H1 (cell line): Measurements from ENCODE around the gene EIF3J. TPM values are rescaled to one million over a fixed set of nuclear protein-coding genes. Genes with fewer than 3 reads are reported as not detected.

Experiments used
- CREB1 ChIP-seq: IDR thresholded peaks from 2 replicates; pipeline ENCODE4 v1.6.1; 2012; ENCODE audit warnings: inconsistent platforms
- HDAC2 ChIP-seq, 2 experiments: fragments of 300-600 bp in 1 of 2; sonication (generic) in 1 of 2; IDR thresholded peaks; 2 replicates each; pipeline ENCODE4 v1.6.1; 2011 to 2012; ENCODE audit warnings: low read depth in 2 of 2, low read length in 2 of 2, mild to moderate bottlenecking in 2 of 2, moderate library complexity in 2 of 2, borderline replicate concordance in 1 of 2, inconsistent platforms in 1 of 2
- NANOG ChIP-seq: IDR thresholded peaks from 2 replicates; pipeline ENCODE4 v1.6.1; 2011; ENCODE audit warnings: low read length, low read depth, mild to moderate bottlenecking, inconsistent platforms; ENCODE audit not compliant: insufficient read depth, poor library complexity, severe bottlenecking
- RAD21 ChIP-seq, 2 experiments: IDR thresholded peaks in 1 of 2; conservative IDR thresholded peaks in 1 of 2; 2 replicates each; pipeline ENCODE4 v1.6.1; 2011; ENCODE audit warnings: low read depth in 2 of 2, low read length in 2 of 2, improper control_type of control experiment in 1 of 2, inconsistent platforms in 1 of 2, mild to moderate bottlenecking in 1 of 2, moderate library complexity in 1 of 2
- SP4 ChIP-seq: IDR thresholded peaks from 2 replicates; pipeline ENCODE4 v1.6.1; 2012; ENCODE audit warnings: low read length, inconsistent platforms
- polyA plus RNA-seq, 7 experiments: library from polyadenylated mRNA; depleted of rRNA in 3 of 7; stranded (reverse) in 5 of 7; unstranded in 2 of 7; fragments of >200 nt in 5 of 7; fragments of 200-250 nt in 2 of 7; gene quantifications; 1 replicate in 5 of 7; 2 replicates in 1 of 7; 4 replicates in 1 of 7; pipeline versions ENCODE4 v1.2.1 to v1.2.3, GENCODE V29; 2011 to 2013; ENCODE audit warnings: missing spikeins in 2 of 7, mixed read lengths in 2 of 7
- total RNA-seq: library from RNA; stranded (reverse); fragmentation: NEBNext Ultra II Directional; extraction: Animal tissue kit (Norgen Biotek cat#: 25700); gene quantifications from 2 replicates; pipeline ENCODE4 v1.2.1, GENCODE V29; 2021

EIF3J gene
- total and polyA plus RNA-seq, 2 of the 8 experiments (the other 6 are each of a cell fraction or from before 2014, with no cell fraction given) = 26.8 to 119 TPM

DNA sequence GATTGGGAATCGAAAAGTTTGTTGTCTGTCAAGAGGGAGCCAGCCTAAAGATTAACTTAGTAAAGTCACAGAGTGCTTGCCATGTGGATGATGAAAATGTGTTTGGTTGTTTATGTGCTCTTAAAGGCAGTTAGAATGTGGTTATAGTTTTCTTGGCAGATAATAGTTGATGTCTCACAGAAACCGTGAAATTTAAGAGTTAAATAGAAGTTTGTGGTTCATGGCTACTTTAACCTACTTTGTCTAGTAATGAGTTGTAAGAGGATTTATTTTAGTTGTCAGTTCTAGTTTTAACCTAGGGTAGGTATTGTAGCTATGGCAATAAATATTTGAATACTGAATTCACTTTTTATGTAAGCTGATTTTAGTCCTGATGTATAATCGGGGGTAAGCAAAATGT is 36.4 kb upstream of the EIF3J start (continued):
- no peak for TF ChIP-seq NANOG
- TF ChIP-seq HDAC2 (IDR thresholded peaks at IDR 0.05; ENCODE audit: borderline replicate concordance in 1 of 2, low read depth in 2 of 2, low read length in 2 of 2) = no peak
- TF ChIP-seq SP4 = no peak
- TF ChIP-seq RAD21 (IDR thresholded peaks at IDR 0.05 in 1 of 2, conservative IDR thresholded peaks at IDR 0.05 in 1 of 2; ENCODE audit: low read depth in 2 of 2, low read length in 2 of 2) = no peak
- no peak for TF ChIP-seq CREB1
